HepG2 (cell line): ENCODE measurements around the gene PSMG4. TPM values are rescaled to one million over a fixed set of nuclear protein-coding genes. Genes with fewer than 3 reads are reported as not detected.

Experiments
- ARNT2 ChIP-seq: sonication (generic); formaldehyde crosslinking; IDR thresholded peaks from 2 replicates; pipeline ENCODE4 v1.8.0; 2022; ENCODE audit warnings: mild to moderate bottlenecking, low read depth, missing genetic modification reagents, moderate library complexity
- E2F1 ChIP-seq: sonication (generic); formaldehyde crosslinking; IDR thresholded peaks from 2 replicates; pipeline ENCODE4 v1.5.0; 2020; ENCODE audit warnings: missing genetic modification reagents
- EED ChIP-seq: sonication (generic); formaldehyde crosslinking; IDR thresholded peaks from 2 replicates; pipeline ENCODE4 v1.5.0; 2020; ENCODE audit warnings: mild to moderate bottlenecking, missing genetic modification reagents
- ERF ChIP-seq: IDR thresholded peaks from 2 replicates; pipeline ENCODE4 v1.6.1; 2018; ENCODE audit warnings: missing biosample characterization, missing genetic modification reagents
- FOSL1 ChIP-seq: sonication (generic); formaldehyde crosslinking; IDR thresholded peaks from 2 replicates; pipeline ENCODE4 v1.9.0; 2021; ENCODE audit warnings: missing genetic modification reagents, borderline replicate concordance
- KDM6A ChIP-seq: IDR thresholded peaks from 2 replicates; pipeline ENCODE4 v1.6.1; 2016; ENCODE audit warnings: low read depth
- MLXIP ChIP-seq: sonication (generic); formaldehyde crosslinking; IDR thresholded peaks from 2 replicates; pipeline ENCODE4 v1.9.0; 2021; ENCODE audit warnings: missing genetic modification reagents, borderline replicate concordance
- NCOR1 ChIP-seq: fragments of 200-600 bp; sonication (generic); IDR thresholded peaks from 2 replicates; pipeline ENCODE4 v1.7.0; 2017; ENCODE audit warnings: antibody characterized with exemption, low read length, borderline replicate concordance
- PITX1 ChIP-seq: sonication (generic); formaldehyde crosslinking; IDR thresholded peaks from 2 replicates; pipeline ENCODE4 v1.5.1; 2020; ENCODE audit warnings: mild to moderate bottlenecking, missing genetic modification reagents
- POLR2AphosphoS5 ChIP-seq: IDR thresholded peaks from 2 replicates; pipeline ENCODE4 v1.6.1; 2012; ENCODE audit warnings: low read depth, low read length
- SALL2 ChIP-seq: sonication (generic); formaldehyde crosslinking; IDR thresholded peaks from 2 replicates; pipeline ENCODE4 v1.8.1; 2023; ENCODE audit warnings: mild to moderate bottlenecking, missing genetic modification reagents, inconsistent platforms
- SMAD3 ChIP-seq: sonication (generic); formaldehyde crosslinking; IDR thresholded peaks from 2 replicates; pipeline ENCODE4 v1.4.0; 2020; ENCODE audit warnings: missing genetic modification reagents
- ZBTB25 ChIP-seq: IDR thresholded peaks from 2 replicates; pipeline ENCODE4 v1.6.1; 2018; ENCODE audit warnings: missing genetic modification reagents
- ZNF10 ChIP-seq: sonication (generic); formaldehyde crosslinking; IDR thresholded peaks from 2 replicates; pipeline ENCODE4 v1.4.0; 2020; ENCODE audit warnings: mild to moderate bottlenecking, low read depth, missing genetic modification reagents, borderline replicate concordance
- polyA plus RNA-seq, 8 experiments: library from polyadenylated mRNA; depleted of rRNA in 3 of 8; stranded (reverse) in 7 of 8; unstranded in 1 of 8; fragments of >200 nt; fragmentation: Illumina TruSeq in 4 of 8; extraction: Trizol in 4 of 8; gene quantifications; 2 replicates each; pipeline versions ENCODE4 v1.2.1 to v1.2.3, GENCODE V29; 2011 to 2016; ENCODE audit warnings: low read depth in 4 of 8, missing spikeins in 1 of 8, mixed read lengths in 1 of 8; ENCODE audit not compliant: insufficient read depth in 1 of 8
- total RNA-seq, 5 experiments: library from RNA; depleted of rRNA; stranded (reverse); fragments of >200 nt; fragmentation: Illumina TruSeq; extraction: Trizol; gene quantifications; 2 replicates each; pipeline ENCODE4 v1.2.3, GENCODE V29; 2016; ENCODE audit warnings: low read depth in 1 of 5
- TF ChIP-seq, protein P1 (sequence below): sonication (generic); formaldehyde crosslinking; conservative IDR thresholded peaks from 2 replicates; pipeline ENCODE4 v1.5.0; 2020; ENCODE audit warnings: missing genetic modification reagents
- TF ChIP-seq, protein P2 (sequence below): sonication (generic); formaldehyde crosslinking; IDR thresholded peaks from 2 replicates; pipeline ENCODE4 v1.4.0; 2020; ENCODE audit warnings: missing genetic modification reagents

Gene PSMG4
- total and polyA plus RNA-seq, 2 of the 13 experiments (the other 11 are each of a cell fraction or from before 2014, with no cell fraction given) = 28.5 to 32.8 TPM

DNA sequence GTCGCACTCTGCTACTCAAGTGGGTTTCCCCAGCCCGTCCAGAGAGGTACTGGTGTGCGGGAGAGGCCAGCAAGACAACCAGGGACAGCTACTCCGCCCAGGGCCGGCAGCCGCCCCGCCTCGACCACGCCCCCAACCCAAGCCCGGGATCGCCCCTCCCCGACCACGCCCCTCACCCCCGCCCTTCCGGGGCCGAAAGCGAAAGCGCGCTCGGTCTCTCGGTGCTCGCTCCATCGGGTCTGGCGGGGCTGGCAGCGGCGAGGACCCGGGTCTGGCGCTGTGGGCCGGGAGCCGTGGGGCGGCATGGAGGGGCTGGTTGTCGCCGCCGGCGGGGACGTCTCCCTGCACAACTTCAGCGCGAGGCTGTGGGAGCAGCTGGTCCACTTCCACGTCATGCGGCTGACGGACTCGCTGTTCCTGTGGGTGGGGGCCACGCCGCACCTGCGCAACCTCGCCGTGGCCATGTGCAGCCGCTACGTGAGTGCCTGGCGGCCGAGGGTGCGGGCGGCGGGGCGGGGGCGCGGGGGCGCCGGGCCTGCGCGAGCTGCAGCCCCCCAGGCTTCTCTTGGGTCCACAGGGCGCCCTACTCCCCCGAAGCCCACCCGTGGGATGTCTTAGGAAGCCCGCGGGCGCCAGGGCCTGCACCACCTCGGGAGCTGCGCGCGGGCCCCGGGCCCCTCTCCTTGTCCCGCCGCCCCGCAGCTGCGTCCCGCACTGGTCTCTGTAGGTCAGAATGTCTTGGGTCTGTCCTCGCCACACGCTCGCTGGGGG lies at the start of gene PSMG4 (continued):
- TF ChIP-seq, protein P1, sequence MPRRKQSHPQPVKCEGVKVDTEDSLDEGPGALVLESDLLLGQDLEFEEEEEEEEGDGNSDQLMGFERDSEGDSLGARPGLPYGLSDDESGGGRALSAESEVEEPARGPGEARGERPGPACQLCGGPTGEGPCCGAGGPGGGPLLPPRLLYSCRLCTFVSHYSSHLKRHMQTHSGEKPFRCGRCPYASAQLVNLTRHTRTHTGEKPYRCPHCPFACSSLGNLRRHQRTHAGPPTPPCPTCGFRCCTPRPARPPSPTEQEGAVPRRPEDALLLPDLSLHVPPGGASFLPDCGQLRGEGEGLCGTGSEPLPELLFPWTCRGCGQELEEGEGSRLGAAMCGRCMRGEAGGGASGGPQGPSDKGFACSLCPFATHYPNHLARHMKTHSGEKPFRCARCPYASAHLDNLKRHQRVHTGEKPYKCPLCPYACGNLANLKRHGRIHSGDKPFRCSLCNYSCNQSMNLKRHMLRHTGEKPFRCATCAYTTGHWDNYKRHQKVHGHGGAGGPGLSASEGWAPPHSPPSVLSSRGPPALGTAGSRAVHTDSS (CRISPR knock-in tag) = no peak
- TF ChIP-seq ZNF10 (CRISPR knock-in tag) (no peak), ARNT2 (CRISPR knock-in tag) (peak; percentile 84), EED (no peak), FOSL1 (CRISPR knock-in tag) (no peak; the same call in 1 of the 2 replicates), MLXIP (0 out of 2 replicates have a peak, but pooled peaks have one; percentile 39), NCOR1 (no peak), SALL2 (peak; percentile 93), PITX1 (peak; percentile 78), POLR2AphosphoS5 (peak; percentile 85), ERF (CRISPR knock-in tag) (peak; percentile 92), SMAD3 (CRISPR knock-in tag) (no peak), KDM6A (CRISPR knock-in tag) (no peak), E2F1 (CRISPR knock-in tag) (peak; percentile 30; the same call in 1 of the 2 replicates), ZBTB25 (CRISPR knock-in tag) (peak; percentile 79; the same call in 1 of the 2 replicates)
- TF ChIP-seq, protein P2, sequence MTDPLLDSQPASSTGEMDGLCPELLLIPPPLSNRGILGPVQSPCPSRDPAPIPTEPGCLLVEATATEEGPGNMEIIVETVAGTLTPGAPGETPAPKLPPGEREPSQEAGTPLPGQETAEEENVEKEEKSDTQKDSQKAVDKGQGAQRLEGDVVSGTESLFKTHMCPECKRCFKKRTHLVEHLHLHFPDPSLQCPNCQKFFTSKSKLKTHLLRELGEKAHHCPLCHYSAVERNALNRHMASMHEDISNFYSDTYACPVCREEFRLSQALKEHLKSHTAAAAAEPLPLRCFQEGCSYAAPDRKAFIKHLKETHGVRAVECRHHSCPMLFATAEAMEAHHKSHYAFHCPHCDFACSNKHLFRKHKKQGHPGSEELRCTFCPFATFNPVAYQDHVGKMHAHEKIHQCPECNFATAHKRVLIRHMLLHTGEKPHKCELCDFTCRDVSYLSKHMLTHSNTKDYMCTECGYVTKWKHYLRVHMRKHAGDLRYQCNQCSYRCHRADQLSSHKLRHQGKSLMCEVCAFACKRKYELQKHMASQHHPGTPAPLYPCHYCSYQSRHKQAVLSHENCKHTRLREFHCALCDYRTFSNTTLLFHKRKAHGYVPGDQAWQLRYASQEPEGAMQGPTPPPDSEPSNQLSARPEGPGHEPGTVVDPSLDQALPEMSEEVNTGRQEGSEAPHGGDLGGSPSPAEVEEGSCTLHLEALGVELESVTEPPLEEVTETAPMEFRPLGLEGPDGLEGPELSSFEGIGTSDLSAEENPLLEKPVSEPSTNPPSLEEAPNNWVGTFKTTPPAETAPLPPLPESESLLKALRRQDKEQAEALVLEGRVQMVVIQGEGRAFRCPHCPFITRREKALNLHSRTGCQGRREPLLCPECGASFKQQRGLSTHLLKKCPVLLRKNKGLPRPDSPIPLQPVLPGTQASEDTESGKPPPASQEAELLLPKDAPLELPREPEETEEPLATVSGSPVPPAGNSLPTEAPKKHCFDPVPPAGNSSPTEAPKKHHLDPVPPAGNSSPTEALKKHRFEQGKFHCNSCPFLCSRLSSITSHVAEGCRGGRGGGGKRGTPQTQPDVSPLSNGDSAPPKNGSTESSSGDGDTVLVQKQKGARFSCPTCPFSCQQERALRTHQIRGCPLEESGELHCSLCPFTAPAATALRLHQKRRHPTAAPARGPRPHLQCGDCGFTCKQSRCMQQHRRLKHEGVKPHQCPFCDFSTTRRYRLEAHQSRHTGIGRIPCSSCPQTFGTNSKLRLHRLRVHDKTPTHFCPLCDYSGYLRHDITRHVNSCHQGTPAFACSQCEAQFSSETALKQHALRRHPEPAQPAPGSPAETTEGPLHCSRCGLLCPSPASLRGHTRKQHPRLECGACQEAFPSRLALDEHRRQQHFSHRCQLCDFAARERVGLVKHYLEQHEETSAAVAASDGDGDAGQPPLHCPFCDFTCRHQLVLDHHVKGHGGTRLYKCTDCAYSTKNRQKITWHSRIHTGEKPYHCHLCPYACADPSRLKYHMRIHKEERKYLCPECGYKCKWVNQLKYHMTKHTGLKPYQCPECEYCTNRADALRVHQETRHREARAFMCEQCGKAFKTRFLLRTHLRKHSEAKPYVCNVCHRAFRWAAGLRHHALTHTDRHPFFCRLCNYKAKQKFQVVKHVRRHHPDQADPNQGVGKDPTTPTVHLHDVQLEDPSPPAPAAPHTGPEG (CRISPR knock-in tag) = peak; percentile 95
